ENCODE results near the gene SMPD2.

SMPD2 gene

DNA sequence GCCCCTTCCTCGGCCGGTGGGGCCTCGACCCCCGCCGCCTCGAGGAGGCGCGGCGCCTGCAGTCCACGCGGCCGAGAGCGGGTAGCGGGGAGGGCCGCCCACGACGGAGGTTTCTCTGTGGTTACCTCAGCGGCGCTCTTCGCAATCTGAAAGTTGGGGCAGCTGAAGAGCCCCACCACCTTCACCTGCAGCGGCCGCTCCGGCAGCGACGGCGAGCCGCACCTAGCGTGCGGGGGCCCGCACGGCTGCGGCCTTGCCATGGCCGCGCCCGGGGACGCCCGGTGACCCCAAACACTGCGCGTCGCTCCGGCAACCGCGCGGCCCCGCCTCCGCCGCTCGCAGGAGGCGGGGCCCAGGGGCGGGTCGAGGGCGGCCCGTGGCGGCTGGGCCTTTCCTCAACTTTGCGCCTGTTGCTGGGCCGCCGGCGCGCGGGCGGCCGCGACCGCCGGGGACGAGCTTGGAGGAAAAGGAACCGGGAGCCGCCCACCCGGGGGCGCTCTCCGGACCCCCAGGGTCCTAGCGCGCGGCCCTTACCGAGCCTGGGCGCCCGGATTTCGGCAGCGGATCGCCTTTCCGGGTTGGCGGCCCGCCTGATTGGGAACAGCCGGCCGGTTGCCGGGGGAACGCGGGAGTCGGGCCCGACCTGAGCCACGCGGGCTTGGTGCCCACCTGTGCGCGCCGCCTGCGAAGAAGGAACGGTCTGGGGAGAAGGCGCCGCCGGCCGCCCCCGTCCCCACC is at the start of gene SMPD2, which contains the start of gene PPIL6 (continued):
- TF ChIP-seq, protein P1, sequence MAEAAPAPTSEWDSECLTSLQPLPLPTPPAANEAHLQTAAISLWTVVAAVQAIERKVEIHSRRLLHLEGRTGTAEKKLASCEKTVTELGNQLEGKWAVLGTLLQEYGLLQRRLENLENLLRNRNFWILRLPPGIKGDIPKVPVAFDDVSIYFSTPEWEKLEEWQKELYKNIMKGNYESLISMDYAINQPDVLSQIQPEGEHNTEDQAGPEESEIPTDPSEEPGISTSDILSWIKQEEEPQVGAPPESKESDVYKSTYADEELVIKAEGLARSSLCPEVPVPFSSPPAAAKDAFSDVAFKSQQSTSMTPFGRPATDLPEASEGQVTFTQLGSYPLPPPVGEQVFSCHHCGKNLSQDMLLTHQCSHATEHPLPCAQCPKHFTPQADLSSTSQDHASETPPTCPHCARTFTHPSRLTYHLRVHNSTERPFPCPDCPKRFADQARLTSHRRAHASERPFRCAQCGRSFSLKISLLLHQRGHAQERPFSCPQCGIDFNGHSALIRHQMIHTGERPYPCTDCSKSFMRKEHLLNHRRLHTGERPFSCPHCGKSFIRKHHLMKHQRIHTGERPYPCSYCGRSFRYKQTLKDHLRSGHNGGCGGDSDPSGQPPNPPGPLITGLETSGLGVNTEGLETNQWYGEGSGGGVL (tag by site-specific recombination; IDR thresholded peaks at IDR 0.05): 0 out of 2 replicates have a peak, but pooled peaks have one; percentile 27
- TF ChIP-seq, protein P2, sequence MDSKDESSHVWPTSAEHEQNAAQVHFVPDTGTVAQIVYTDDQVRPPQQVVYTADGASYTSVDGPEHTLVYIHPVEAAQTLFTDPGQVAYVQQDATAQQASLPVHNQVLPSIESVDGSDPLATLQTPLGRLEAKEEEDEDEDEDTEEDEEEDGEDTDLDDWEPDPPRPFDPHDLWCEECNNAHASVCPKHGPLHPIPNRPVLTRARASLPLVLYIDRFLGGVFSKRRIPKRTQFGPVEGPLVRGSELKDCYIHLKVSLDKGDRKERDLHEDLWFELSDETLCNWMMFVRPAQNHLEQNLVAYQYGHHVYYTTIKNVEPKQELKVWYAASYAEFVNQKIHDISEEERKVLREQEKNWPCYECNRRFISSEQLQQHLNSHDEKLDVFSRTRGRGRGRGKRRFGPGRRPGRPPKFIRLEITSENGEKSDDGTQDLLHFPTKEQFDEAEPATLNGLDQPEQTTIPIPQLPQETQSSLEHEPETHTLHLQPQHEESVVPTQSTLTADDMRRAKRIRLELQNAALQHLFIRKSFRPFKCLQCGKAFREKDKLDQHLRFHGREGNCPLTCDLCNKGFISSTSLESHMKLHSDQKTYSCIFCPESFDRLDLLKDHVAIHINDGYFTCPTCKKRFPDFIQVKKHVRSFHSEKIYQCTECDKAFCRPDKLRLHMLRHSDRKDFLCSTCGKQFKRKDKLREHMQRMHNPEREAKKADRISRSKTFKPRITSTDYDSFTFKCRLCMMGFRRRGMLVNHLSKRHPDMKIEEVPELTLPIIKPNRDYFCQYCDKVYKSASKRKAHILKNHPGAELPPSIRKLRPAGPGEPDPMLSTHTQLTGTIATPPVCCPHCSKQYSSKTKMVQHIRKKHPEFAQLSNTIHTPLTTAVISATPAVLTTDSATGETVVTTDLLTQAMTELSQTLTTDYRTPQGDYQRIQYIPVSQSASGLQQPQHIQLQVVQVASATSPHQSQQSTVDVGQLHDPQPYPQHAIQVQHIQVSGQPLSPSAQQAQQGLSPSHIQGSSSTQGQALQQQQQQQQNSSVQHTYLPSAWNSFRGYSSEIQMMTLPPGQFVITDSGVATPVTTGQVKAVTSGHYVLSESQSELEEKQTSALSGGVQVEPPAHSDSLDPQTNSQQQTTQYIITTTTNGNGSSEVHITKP (tag by site-specific recombination; IDR thresholded peaks at IDR 0.05): peak; percentile 86
- TF ChIP-seq ZNF791 (tag by site-specific recombination; IDR thresholded peaks at IDR 0.05) (no peak), ZNF112 (tag by site-specific recombination; IDR thresholded peaks at IDR 0.05) (no peak), SP7 (tag by site-specific recombination; IDR thresholded peaks at IDR 0.05) (peak; percentile 18; the same call in 1 of the 2 replicates), ZNF623 (tag by site-specific recombination; IDR thresholded peaks at IDR 0.05) (no peak), ZFP3 (tag by site-specific recombination; IDR thresholded peaks at IDR 0.05; ENCODE audit: low read depth) (no peak), ZNF157 (tag by site-specific recombination; IDR thresholded peaks at IDR 0.05) (no peak), ZNF596 (tag by site-specific recombination; IDR thresholded peaks at IDR 0.05) (no peak), ZNF530 (tag by site-specific recombination; IDR thresholded peaks at IDR 0.05; ENCODE audit: low read depth) (no peak), ZNF2 (tag by site-specific recombination; IDR thresholded peaks at IDR 0.05) (no peak), ZNF510 (tag by site-specific recombination; IDR thresholded peaks at IDR 0.05; ENCODE audit: insufficient replicate concordance) (no peak), ZNF837 (tag by site-specific recombination; IDR thresholded peaks at IDR 0.05) (no peak), ZNF777 (tag by site-specific recombination; IDR thresholded peaks at IDR 0.05; ENCODE audit: borderline replicate concordance) (no peak; the same call in 1 of the 2 replicates)
- TF ChIP-seq, protein P3, sequence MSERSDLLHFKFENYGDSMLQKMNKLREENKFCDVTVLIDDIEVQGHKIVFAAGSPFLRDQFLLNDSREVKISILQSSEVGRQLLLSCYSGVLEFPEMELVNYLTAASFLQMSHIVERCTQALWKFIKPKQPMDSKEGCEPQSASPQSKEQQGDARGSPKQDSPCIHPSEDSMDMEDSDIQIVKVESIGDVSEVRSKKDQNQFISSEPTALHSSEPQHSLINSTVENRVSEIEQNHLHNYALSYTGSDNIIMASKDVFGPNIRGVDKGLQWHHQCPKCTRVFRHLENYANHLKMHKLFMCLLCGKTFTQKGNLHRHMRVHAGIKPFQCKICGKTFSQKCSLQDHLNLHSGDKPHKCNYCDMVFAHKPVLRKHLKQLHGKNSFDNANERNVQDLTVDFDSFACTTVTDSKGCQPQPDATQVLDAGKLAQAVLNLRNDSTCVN (tag by site-specific recombination; optimal IDR thresholded peaks at IDR 0.05): peak; percentile 94
- TF ChIP-seq, protein P4, sequence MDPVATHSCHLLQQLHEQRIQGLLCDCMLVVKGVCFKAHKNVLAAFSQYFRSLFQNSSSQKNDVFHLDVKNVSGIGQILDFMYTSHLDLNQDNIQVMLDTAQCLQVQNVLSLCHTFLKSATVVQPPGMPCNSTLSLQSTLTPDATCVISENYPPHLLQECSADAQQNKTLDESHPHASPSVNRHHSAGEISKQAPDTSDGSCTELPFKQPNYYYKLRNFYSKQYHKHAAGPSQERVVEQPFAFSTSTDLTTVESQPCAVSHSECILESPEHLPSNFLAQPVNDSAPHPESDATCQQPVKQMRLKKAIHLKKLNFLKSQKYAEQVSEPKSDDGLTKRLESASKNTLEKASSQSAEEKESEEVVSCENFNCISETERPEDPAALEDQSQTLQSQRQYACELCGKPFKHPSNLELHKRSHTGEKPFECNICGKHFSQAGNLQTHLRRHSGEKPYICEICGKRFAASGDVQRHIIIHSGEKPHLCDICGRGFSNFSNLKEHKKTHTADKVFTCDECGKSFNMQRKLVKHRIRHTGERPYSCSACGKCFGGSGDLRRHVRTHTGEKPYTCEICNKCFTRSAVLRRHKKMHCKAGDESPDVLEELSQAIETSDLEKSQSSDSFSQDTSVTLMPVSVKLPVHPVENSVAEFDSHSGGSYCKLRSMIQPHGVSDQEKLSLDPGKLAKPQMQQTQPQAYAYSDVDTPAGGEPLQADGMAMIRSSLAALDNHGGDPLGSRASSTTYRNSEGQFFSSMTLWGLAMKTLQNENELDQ (tag by site-specific recombination; IDR thresholded peaks at IDR 0.05; ENCODE audit: low read depth): no peak
- TF ChIP-seq, protein P5, sequence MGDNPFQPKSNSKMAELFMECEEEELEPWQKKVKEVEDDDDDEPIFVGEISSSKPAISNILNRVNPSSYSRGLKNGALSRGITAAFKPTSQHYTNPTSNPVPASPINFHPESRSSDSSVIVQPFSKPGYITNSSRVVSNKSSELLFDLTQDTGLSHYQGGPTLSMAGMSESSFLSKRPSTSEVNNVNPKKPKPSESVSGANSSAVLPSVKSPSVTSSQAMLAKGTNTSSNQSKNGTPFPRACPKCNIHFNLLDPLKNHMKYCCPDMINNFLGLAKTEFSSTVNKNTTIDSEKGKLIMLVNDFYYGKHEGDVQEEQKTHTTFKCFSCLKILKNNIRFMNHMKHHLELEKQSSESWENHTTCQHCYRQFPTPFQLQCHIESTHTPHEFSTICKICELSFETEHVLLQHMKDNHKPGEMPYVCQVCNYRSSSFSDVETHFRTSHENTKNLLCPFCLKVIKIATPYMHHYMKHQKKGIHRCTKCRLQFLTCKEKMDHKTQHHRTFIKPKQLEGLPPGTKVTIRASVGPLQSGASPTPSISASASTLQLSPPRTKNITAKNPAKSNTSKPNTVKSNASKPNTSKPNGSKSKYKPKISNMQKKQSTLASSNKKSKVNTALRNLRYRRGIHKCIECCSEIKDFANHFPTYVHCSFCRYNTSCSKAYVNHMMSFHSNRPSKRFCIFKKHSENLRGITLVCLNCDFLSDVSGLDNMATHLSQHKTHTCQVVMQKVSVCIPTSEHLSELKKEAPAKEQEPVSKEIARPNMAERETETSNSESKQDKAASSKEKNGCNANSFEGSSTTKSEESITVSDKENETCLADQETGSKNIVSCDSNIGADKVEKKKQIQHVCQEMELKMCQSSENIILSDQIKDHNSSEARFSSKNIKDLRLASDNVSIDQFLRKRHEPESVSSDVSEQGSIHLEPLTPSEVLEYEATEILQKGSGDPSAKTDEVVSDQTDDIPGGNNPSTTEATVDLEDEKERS (tag by site-specific recombination; IDR thresholded peaks at IDR 0.05): no peak
- TF ChIP-seq, protein P6, sequence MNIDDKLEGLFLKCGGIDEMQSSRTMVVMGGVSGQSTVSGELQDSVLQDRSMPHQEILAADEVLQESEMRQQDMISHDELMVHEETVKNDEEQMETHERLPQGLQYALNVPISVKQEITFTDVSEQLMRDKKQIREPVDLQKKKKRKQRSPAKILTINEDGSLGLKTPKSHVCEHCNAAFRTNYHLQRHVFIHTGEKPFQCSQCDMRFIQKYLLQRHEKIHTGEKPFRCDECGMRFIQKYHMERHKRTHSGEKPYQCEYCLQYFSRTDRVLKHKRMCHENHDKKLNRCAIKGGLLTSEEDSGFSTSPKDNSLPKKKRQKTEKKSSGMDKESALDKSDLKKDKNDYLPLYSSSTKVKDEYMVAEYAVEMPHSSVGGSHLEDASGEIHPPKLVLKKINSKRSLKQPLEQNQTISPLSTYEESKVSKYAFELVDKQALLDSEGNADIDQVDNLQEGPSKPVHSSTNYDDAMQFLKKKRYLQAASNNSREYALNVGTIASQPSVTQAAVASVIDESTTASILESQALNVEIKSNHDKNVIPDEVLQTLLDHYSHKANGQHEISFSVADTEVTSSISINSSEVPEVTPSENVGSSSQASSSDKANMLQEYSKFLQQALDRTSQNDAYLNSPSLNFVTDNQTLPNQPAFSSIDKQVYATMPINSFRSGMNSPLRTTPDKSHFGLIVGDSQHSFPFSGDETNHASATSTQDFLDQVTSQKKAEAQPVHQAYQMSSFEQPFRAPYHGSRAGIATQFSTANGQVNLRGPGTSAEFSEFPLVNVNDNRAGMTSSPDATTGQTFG (tag by site-specific recombination; IDR thresholded peaks at IDR 0.05; ENCODE audit: borderline replicate concordance): no peak
- TF ChIP-seq, protein P7, sequence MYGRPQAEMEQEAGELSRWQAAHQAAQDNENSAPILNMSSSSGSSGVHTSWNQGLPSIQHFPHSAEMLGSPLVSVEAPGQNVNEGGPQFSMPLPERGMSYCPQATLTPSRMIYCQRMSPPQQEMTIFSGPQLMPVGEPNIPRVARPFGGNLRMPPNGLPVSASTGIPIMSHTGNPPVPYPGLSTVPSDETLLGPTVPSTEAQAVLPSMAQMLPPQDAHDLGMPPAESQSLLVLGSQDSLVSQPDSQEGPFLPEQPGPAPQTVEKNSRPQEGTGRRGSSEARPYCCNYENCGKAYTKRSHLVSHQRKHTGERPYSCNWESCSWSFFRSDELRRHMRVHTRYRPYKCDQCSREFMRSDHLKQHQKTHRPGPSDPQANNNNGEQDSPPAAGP (tag by site-specific recombination; IDR thresholded peaks at IDR 0.05): 0 out of 2 replicates have a peak, but pooled peaks have one; percentile 2
- TF ChIP-seq, protein P8, sequence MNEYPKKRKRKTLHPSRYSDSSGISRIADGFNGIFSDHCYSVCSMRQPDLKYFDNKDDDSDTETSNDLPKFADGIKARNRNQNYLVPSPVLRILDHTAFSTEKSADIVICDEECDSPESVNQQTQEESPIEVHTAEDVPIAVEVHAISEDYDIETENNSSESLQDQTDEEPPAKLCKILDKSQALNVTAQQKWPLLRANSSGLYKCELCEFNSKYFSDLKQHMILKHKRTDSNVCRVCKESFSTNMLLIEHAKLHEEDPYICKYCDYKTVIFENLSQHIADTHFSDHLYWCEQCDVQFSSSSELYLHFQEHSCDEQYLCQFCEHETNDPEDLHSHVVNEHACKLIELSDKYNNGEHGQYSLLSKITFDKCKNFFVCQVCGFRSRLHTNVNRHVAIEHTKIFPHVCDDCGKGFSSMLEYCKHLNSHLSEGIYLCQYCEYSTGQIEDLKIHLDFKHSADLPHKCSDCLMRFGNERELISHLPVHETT (tag by site-specific recombination; IDR thresholded peaks at IDR 0.05): no peak

Data from HEK293 (cell line).